DMS53 treated with DMSO at 0.1 percent for 48 hours (cell line): ENCODE data around the gene KRT73.

Source experiments
- DNase-seq: peaks from one replicate; lab custom pipeline; 2025; ENCODE audit not compliant: unreplicated experiment; lab: John Stamatoyannopoulos, UW

The KRT73 gene

DNA sequence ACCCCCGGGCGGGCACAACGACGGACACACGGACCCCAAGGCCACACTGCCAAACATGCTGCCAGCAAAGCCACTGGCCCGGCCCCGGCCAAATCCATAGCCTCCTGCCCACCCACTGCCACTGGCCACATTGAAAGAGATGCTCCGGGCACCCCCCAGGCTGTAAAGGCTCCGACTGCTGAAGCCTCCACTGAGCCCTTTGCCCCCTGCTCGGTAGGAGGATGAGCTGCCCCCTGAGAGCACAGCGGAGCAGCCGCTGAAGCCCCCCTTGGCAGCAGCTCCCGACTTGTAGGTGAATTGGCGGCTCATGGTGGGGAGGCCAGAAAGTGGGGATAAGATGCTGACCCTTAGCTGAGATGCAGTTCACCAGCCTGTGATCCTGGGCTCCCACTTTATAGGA, at the start of gene KRT73:
Gene KRT73 (minus strand): TSS at position 344 of the 400 bp plus-strand sequence. CDS start 35 bp downstream, at position 309.
- no peak for DNase-seq

DNA sequence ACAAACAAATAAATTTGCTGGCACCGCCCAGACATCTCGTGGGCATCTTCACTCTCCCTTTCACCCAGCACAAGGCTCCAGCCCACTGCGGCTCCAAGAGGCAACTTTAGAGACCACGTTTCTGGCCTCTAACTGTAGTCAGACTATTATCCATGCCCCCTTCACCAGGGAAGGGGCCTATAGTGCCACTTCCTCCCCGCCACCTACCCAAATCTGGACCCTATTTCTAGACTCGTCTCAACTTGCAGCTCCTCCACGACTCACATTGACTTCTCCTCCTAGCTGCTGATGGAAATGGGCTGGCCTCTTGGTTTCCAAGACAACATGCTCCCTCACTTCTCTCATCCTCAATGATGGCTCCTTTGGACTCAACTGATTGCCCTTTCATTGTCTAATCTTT, 49.6 kb upstream of the KRT73 start:
- DNase-seq, result no peak

DNA sequence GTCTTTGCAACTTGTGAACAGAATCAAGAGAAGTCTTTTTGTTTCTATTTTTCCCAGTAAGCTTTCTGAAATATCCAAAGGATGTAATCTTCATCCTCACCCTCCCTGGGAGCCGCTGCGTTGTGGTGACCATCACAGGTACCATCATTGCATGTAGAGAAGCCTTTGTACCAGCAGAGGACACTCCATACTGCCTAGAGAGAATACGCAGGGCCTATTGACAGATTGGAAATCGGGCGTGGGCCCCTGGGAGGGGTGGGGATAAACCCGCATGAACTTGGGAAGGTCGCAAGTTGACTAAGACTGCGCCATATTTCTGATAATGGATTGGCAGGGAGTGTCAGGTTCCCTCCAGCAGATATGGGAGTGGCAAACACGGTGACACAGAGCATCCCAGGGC, 49.1 kb upstream of the KRT73 start:
- DNase-seq, result no peak

DNA sequence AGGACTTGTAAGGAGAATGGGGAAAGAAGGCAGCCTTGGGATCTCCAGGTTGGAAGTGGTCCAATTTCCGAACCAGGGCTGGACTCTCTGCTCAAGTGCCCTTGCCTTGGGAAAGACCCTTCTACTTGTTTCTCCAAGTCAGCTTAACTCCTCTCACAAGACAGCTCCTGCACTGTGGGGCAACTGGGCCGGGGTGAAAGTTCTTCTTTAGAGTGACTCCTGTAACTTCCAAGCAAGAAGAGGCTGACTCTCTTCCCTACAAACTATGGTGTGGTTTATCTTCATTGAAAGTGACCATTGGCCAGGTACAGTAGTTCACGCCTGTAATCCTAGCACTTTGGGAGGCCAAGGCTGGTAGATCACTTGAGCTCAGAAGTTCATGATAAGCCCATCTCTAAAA, 48.1 kb upstream of the KRT73 start:
- no peak for DNase-seq

DNA sequence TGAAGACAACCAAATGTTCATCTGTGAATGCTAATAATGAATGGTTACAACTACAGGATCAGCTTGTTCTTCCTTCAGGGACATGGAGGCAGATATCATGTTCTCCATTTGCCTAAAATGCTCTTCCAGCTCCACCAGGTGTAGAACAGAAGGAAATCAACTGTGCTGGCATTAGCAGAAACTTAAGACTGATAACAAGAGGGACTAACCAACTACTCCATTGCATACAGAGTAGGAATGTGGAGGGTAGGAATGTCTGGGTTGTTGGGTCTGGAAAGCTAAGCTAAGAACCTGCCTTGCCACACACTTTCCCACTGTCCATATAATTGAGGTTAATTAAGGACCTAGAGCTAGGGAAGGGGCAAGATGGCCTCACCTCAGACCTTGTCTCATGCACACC, 45.1 kb upstream of the KRT73 start:
- DNase-seq, result no peak

DNA sequence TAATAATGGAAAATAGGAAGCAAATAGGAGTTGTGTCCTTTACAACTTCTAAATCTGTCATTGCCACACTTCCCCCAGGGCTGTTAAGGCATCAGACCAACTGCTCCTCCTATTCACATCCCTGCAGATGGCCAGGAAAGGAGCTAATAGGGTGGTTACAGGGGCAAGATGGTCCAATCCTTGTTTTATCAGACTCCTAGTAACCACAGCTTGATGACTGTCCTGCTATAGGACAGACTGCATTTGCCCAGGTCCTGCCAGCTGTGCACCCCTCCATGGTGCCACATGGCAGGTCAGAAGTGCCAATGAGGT, 44.5 kb upstream of the KRT73 start:
- no peak for DNase-seq

DNA sequence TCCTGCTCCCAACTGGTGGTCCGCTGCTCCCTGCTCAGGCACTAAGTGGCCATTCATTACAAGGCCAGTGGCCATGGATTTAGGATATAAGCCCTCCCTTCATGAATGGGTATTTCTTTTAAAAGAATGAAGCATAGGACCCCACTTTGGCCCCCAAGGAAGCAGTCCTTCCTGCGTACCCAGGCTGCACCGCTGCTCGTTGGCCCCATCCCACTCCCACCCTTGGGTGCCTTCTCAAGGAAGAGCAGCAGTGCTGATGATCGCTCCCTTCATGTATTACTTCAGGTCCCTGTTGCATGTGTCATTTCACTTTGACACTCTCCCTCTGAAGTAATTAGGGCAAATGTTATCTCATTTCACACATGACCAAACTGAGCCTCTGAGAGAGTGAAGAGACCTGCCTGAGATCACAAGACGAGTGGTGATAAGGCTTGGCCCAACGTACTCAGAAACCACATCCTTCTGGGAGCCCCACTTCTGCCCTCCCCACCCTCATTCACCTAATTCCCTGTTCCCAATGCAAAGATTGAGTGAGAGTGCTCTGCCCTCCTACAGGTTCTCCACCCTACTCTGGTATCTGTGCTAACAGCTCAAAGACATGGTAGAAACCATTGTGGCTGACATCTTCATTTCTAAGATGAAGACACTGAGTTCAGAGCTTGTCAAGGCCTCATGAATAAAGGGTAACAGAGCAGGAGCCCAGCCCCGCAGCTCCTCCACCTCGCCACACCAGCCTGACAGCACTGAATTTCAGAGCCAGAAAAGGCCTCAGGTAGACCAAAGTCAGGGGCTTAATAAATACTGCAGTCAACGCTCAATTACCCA, 43.9 kb upstream of the KRT73 start:
- no peak for DNase-seq

DNA sequence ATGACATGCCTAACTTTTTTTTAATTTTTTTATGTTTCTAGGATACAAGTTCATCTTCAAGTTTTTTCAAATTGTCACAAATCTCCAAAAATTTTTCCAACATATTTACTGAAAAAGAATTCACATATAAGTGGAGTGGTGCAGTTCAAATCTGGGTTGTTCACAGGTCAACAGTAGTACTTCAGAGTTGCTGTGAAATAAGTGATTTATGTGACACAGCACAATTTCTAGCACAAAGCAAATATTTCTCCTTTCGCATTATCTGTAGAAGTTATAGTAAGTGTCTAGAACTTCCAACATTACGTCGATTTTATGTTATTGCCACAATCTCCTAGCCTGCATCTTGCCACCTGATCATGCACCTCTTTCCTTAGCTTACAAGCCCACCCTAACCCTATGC, 43.3 kb upstream of the KRT73 start:
- DNase-seq, result no peak

DNA sequence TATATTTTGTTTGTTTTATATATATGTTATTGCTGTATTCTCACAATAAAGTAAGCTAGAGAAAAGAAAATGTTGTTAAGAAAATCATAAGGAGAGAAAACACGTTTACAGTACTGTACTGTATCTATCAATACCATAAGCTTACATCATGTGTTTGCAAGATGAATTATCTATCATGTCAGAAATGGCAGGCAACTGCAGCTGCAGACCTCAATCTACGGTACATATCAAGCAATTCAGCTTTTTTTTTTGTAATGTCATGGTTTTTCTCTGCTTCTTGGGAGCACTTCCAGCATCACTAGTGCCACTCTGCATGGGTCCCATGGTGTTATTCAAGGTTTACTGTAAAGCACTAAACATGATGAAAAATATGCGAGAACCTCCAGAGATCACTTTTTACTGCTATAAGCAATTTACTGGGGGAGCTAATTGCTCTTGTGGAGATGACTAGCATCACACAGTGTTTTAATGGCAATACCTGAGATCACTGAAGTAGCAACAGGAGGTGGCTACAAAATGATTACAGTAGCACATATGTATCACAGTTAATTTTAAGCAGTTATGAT, 42.7 kb upstream of the KRT73 start:
- no peak for DNase-seq

DNA sequence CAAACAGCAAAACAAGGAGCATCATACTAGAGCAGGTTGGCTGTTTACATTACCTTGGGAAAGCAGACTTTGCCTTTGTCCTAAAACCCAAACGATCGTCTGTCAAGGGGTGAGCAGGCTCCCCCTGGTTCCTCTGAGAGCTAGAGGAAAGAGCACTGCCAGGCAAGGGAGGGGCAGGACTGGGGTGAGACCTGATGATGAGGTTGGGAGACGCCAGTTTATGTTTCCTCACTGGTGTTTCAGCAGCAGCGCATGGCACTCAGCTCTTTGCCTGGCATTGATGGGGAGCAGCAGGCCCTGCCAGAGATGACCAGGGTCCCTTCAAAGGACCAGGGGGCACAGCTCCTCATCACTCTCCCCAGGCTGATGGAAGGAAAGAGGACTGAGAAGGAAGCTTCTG, 41.6 kb upstream of the KRT73 start:
- DNase-seq, result no peak

DNA sequence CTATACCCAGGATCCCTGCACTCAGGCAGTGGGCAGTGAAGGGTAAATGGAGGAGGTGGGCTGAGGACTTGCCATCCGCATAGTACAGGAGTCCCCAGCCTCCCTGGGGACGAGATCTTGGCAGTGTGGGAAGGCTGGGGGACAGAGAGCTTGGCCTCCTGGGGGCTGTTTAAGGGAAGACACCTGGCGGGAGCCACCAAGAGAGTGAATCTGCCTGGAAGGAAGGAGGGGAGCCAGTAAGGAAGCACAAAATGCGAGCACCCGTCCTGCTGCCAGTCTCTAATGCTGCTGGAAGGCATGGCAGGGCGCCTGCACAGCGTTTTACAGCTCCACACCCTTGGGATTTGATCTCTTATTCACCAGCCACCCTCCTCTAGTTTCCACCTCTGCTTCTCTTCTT, 41.0 kb upstream of the KRT73 start:
- DNase-seq, result no peak

DNA sequence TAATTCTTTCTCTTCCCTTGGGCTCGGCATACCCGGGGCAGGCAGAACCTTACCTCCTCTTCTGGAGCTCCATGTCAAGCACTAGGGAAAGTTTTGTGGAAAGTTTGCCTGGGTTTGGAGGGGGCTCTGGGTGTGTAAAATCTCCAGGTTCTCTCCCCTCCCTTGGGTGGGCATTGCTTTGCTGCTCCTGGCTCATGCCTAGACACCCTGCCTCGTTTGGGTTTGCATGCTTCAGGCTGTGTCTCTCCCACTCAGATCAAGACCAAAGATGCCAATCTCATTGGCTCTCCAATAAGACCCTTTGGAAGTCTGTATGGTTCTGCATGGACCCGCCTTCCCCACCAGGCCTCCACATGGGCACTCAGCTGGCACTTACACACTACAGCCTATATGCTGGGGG, 39.8 kb upstream of the KRT73 start:
- DNase-seq, result no peak

DNA sequence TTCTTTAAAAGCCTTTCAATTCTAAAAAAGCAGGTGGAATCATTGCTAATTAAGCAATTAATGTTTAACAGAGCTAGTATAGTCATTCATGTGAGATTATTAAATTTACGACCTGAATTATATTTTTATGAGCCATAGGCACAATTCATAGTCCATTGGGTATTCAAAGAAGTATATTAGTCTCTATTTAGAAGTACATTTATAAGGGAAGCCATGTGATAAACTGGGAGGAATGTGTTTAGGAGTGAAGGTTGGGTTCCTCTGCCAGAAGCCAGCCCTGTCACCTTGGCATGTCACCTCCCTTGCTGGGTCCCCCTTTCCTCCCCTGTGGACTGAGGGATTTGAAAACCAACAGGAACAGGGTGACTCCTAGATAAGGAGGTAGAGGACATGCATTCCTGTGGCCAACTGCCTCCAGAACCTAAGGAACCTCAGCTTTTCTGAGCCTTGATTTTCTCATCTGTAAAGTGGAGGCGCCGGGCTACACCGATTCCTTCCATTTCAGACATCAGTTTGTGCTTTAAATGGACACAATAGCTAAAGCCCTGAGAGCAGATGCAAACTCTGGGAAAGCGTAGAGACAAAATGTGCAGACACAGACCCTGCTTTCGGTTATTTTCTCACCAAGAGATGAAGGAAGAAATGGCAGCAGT, 39.0 kb upstream of the KRT73 start:
- DNase-seq, result no peak

DNA sequence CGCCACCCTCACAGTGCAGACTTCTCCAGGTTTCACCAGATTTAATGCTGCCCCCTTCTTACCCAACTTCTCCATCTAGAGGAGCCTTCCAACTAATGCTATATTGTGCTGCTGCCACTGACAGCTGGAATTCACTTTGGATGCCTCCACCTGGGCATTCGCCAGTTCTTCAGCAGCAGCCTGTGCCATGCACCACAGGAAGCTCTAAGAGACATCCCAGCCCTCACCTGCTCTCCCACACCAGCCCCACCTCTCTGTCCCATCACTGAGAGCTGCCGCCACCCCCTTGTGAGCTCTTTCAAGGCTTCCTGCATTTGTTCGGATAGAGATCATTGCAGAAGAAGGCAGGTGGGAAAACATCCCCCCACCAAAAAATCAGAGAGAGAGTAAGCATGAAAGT, 38.3 kb upstream of the KRT73 start:
- DNase-seq, result no peak

DNA sequence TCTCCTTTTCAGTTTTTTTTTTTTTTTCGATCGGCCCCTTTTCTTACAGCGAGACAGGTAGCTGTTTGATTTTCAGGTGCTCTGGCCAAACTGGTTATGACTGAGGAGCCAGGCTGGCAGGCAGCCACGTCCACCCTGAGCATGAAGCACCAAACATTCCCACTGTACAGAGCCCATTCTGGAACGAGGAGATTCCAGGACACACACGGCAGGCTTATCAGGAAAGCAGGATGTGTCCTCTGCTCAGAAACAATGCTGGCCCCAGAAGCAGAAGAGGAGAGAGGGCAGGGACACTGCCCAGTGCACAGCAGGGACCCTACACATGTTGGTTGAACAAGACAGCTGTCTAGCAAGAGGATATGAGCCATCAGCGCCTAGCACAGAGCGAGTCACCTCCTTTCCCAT, 37.4 kb upstream of the KRT73 start:
- DNase-seq, result no peak

DNA sequence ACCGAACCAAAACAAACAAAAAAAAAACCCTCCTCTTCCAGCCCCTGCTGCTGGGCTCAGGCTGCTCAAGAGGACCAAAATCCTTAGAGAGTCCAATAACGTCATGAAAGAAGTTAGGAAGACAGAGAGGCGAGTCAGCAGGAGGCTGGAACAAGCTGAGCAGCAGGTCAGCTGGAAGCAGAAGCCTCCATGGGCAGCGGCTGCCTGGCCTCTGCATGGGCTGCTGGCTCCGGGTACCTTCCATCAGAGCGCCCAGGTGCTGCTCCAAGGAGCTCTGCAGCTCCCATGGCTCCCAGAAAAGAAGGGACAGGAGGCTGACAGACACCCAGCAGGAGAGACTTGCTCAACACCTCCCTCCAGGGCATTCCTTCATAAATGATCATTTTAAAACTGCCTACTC, 36.9 kb upstream of the KRT73 start:
- DNase-seq, result no peak

DNA sequence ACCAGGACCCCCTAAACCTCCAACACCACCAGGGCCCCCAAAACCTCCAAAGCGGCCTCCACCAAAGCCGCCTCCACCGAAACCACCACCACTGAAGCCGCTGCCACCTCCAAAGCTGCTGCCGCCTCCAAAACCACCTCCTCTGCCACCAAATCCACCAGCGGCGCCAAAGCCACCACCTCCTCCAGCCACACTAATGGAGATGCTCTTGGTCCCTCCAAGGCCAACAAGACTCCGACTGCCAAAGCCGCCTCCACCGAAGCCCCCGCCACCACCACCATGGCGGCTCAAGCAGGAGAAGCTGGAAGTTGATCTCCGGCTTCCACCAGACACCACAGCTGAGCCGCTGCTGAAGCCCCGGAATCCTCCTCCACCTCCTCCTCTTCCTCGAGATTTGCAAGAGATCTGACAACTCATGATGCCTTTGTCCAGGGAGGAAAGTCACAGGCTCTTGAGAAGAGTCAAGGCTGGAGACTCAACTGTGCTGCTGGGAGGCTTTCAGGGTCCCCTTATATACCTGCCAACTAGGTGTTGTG, 33.4 kb upstream of the KRT73 start, which contains the start of gene KRT2:
Gene KRT2 (minus strand): TSS at position 486 of the 536 bp plus-strand sequence. CDS start 69 bp downstream, at position 417.
- no peak for DNase-seq

DNA sequence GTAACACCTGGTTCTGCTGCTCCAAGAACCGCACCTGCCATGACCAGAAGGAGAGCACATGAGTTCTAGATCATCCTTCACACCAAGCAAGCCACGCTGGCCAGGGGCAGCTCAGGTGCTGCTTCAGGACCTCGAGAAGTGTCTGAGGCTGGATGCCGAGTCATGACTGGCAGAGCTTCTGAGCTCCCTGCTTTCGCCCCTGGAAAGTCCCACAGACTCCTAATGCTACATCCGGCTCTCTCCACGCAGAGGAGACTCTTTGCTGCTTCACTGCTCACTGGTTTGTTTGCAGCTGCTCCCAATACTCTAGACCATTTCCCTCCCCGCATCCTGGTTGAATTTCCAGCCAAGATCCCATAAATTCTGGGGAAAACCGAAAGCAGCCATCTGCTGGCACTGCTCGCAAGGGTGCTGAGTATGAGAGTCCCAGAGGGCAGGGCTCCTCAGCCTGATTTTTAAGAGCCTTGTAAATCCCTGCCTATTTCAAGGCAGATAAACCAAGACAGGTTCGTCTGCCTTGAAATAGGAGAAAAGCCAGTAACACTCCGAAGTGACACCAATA, 32.2 kb upstream of the KRT73 start:
- no peak for DNase-seq

DNA sequence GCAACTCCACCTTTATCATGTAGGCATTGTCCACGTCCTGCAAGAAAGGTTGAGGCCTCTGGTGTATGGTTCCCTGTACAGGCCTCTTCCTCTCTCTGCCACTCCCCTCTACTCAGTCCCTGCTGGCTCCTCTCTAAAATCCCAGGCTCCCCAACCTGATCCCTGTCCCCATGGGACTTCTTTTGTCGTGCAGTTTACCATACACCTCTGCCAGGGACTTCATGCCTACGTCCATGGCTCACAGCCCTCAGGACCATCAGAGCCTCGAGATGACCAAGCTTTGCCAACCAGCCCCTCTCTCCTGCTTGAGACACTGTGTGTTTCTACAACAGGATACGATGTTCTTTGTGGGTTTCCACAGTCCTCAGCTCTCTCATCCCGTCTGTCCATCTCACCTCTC, 30.7 kb upstream of the KRT73 start:
- no peak for DNase-seq

DNA sequence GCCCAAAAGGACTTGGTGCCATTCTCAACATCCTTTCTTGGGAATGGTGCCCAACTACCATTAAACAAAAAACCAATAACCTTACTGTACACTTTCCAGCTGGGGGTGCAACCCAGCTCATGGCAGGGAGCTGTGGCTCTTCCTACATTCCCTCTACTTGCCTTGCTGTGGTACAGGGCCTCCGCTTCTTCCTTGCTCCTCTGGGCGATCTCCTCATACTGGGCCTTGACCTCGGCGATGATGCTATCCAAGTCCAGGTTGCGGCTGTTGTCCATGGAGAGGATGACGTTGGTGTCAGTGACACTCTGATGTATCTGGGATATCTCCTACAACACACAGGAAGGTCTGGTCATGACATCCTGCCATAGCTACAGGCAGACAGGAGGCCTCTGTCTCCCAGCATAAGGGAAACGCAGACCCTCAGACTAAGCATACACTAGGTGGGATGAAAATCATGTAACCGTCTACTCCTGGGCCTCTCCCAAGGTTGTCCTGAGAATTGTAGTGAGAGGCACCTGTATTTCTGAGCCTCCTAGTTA, 29.7 kb upstream of the KRT73 start:
- DNase-seq, result no peak

DNA sequence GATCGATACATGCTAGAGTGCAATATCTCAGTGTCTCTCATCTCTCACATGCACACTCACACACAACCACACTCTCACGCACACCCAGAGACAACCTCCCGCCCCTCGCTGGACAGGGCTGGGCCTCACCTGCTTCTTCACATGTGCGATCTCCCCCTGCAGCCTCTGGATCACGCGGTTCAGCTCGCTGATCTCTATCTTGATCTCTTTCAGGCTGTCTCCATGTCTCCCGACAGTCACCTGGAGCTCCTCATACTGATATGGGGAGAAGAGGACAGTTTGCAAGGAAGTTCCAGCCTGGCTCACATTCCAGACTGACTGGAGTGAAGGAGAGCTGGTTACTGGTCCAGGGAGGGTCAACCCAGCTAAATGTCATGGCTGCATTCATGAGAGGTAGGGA, 29.2 kb upstream of the KRT73 start:
- no peak for DNase-seq

DNA sequence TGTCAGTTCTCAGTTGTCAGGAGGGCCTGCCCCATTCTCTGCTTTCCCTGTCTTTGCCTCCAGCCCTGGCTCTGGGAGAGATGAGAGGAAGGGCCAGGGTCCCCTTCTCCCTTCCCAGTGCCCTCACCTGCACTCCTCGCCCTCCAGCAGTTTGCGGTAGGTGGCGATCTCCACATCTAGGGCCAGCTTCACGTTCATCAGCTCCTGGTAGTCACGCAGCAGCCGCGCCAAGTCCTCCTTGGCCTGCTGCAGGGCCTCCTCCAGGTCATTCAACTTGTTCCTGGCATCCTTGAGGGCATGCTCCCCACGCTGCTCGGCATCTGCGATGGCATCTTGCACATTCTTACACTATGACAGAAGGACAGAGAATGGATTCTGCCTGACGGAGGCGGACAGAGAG, 28.3 kb upstream of the KRT73 start:
- DNase-seq, result no peak
